Measurements from ENCODE around the gene CXCR3. TPM values are rescaled to one million over a fixed set of nuclear protein-coding genes. Genes with fewer than 3 reads are reported as not detected.

The CXCR3 gene
- total RNA-seq, 2 experiments from 2014 or later = 42.4 to 43.8 TPM

DNA sequence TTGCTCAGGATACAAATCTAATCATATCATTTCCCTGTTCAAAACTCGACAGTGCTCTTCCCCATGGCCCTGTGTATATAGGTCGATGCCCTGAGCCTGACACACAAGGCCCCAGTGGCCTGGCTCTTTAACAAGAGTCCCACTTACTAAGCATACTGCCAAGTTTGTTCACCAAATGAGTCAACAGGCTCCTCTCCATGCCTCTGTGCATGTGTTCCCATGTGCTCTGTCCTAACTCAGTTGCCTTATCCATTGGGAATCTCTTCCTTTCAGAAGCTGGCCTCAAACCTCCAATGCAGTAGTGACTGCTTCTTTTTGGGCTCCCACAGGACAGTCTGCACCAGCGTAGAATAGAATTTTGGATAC, 18.9 kb upstream of the CXCR3 start:
- CTCF ChIA-PET = no interaction called here
- H3K27ac Mint-ChIP-seq = no peak overlapping the region

DNA sequence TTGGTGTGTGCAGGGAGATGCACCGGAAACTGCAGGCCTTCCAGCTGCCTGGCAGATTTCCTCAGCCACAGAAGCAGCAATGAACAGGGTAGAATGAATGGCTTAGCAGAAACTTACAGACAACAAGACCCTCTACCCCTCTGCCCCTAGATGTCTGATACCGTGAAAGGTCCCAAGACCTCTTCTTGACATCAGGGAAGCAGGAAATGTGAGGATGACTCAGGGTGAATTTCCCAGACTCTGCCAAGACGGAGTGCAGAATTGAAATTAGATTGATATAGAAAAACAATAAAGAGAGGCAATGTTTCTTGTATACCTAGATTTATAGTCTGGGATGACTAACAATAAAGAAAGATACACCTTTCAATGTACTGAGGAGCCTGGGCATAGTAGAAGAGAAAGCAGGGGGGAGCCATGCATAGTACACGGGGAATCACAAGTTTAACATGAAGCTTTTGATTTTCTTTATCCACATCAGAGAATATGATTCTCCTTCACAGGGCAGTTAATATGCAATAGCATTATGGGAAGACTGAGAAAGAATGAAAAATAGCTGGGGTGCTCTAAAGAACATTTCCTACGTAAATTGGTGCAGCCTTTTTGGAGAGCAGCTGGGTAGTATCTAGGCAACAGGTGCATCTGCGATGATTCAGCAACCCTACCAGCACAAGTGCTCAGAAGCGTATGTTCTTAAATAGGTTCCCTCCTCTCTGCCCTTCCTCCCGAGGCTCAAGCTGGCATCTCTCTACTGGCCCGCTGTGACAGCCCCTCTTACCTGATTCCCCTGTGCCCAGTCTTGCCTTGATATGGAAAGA, 18.3 kb upstream of the CXCR3 start:
- DNase-seq = peak; percentile 36
- intact Hi-C loops (cut with micrococcal nuclease) = no loop called here
- ChIA-PET CTCF (no interaction called here), POLR2A (interaction anchor here (0.7 to 4.1 kb wide), 5 partner anchors 11 to 104 kb away, joined by 3 to 30 read pairs (median 9); partner anchors contain the start of genes CXCR3 and OGT)
- H3K4me3 Mint-ChIP-seq = peak overlapping the region; percentile 44
- TF ChIP-seq, protein P1, sequence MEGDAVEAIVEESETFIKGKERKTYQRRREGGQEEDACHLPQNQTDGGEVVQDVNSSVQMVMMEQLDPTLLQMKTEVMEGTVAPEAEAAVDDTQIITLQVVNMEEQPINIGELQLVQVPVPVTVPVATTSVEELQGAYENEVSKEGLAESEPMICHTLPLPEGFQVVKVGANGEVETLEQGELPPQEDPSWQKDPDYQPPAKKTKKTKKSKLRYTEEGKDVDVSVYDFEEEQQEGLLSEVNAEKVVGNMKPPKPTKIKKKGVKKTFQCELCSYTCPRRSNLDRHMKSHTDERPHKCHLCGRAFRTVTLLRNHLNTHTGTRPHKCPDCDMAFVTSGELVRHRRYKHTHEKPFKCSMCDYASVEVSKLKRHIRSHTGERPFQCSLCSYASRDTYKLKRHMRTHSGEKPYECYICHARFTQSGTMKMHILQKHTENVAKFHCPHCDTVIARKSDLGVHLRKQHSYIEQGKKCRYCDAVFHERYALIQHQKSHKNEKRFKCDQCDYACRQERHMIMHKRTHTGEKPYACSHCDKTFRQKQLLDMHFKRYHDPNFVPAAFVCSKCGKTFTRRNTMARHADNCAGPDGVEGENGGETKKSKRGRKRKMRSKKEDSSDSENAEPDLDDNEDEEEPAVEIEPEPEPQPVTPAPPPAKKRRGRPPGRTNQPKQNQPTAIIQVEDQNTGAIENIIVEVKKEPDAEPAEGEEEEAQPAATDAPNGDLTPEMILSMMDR (IDR thresholded peaks at IDR 0.05) = no peak
- no peaks in the 10 kb centered on the region for H3K27me3 Mint-ChIP-seq
- ATAC-seq = peak; percentile 56
- H3K36me3 Mint-ChIP-seq (ENCODE audit: low read depth) = no peaks in the 10 kb centered on the region
- peaks cover 29% of the 10 kb centered on the region for H3K4me1 Mint-ChIP-seq (ENCODE audit: low read depth)
- no peaks in the 10 kb centered on the region for H3K9me3 Mint-ChIP-seq
- H3K27ac Mint-ChIP-seq = no peak overlapping the region

More for the DNA sequence above, 18.9 kb upstream of the CXCR3 start:
- DNase-seq (peak; percentile 28), ATAC-seq (peak; percentile 60)
- Mint-ChIP-seq H3K27me3 (no peaks in the 10 kb centered on the region), H3K4me1 (ENCODE audit: low read depth) (peaks cover 29% of the 10 kb centered on the region), H3K9me3 (no peaks in the 10 kb centered on the region), H3K36me3 (ENCODE audit: low read depth) (no peaks in the 10 kb centered on the region), H3K4me3 (peak overlapping the region; percentile 44)
- intact Hi-C loops (cut with micrococcal nuclease) = no loop called here
- TF ChIP-seq, protein P1 (IDR thresholded peaks at IDR 0.05) = no peak
- POLR2A ChIA-PET = interaction anchor here (0.5 to 4.1 kb wide), 7 partner anchors 10 to 105 kb away, joined by 3 to 30 read pairs (median 5); partner anchors contain the start of genes CXCR3 and OGT

DNA sequence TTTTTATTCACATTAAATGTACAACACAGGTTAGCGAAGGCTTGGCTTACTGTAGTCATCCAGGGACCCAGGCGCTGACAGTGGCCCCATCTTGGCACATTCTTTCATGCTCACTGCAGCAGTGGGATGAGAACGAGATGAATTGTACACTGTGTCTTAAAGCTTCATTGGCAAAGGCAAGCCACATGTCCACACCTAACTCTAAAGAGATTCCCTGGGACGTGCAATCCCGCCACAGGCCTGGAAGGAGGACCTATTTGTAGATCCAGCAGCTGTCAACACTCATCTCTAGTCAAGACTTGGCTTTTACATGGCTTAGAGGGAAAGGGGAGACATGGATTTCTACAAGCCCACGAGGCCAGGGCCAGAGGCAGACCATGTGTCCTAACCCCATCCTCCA, 16.1 kb upstream of the CXCR3 start:
- H3K9me3 Mint-ChIP-seq = no peaks in the 10 kb centered on the region
- H3K36me3 Mint-ChIP-seq (ENCODE audit: low read depth) = no peaks in the 10 kb centered on the region
- no peak overlapping the region for H3K4me3 Mint-ChIP-seq
- no peak overlapping the region for H3K27ac Mint-ChIP-seq
- TF ChIP-seq, protein P1 (IDR thresholded peaks at IDR 0.05) = no peak
- ChIA-PET CTCF (no interaction called here), POLR2A (no interaction called here)
- intact Hi-C loops (cut with micrococcal nuclease) = no loop called here
- H3K4me1 Mint-ChIP-seq (ENCODE audit: low read depth) = peaks cover 31% of the 10 kb centered on the region
- DNase-seq = no peak
- ATAC-seq = no peak
- H3K27me3 Mint-ChIP-seq = no peaks in the 10 kb centered on the region

DNA sequence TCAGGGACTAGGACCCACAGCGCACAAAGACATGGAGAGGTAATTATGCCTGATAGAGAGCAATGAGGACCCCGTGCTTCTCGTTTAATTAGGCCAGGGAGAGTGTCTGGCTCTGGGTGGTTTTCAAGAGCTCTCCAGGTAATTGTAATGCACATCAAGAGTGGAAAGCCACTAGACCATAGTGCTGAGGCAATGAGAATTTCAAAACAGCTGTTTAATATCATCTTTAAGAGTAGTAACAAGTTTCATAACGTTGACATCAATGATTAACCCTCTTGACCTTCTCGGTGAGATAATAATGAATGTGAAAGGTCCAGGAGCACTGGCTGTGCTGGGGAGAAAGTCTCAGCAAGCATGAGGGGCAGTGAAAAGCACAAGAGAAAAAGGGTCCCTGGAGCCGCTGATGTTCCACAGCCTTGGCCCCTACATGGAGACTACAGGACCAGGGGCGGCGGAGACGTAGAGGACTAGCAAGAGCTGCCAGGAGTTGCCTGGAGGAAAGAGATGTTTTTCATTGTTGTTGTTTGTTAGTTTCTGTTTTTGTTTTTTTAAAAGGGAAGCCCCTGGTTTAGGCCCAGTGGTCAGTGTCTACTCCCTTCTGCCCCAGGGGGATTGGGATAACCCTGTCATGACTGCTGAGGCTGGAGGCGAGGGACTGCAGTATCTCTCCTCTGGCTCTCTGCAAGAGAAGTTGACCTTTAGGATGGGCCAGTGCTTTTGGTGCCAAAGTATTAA, 14.8 kb upstream of the CXCR3 start:
- ChIA-PET CTCF (interaction anchor here (1.0 kb wide), 1 partner anchor 10 kb away, joined by 3 read pairs; no protein-coding TSS in a partner anchor), POLR2A (interaction anchor here (1.5 kb wide), 1 partner anchor 14 kb away, joined by 11 read pairs; the partner anchor contains the start of gene CXCR3)
- no peak overlapping the region for H3K27ac Mint-ChIP-seq
- DNase-seq (no peak), ATAC-seq (no peak)
- peaks cover 34% of the 10 kb centered on the region for H3K4me1 Mint-ChIP-seq (ENCODE audit: low read depth)
- intact Hi-C loops (cut with micrococcal nuclease) = no loop called here
- H3K27me3 Mint-ChIP-seq = no peaks in the 10 kb centered on the region
- no peaks in the 10 kb centered on the region for H3K36me3 Mint-ChIP-seq (ENCODE audit: low read depth)
- H3K4me3 Mint-ChIP-seq = no peak overlapping the region
- TF ChIP-seq, protein P1 (IDR thresholded peaks at IDR 0.05) = no peak
- H3K9me3 Mint-ChIP-seq = no peaks in the 10 kb centered on the region
